ENCODE results near the gene KRT36.
A peak's percentile ranks its signal among the peaks of the same experiment; 100 is the strongest.

- no peak for TF ChIP-seq EZH2phosphoT487 (IDR thresholded peaks at IDR 0.05; ENCODE audit: unreplicated experiment)
- TF ChIP-seq CTCF (conservative IDR thresholded peaks at IDR 0.05; ENCODE audit: low read depth in 2 of 2) = peak; percentile 73 to 94
- no peak for TF ChIP-seq ZNF114 (CRISPR knock-in tag; IDR thresholded peaks at IDR 0.05)
- TF ChIP-seq, protein P1, sequence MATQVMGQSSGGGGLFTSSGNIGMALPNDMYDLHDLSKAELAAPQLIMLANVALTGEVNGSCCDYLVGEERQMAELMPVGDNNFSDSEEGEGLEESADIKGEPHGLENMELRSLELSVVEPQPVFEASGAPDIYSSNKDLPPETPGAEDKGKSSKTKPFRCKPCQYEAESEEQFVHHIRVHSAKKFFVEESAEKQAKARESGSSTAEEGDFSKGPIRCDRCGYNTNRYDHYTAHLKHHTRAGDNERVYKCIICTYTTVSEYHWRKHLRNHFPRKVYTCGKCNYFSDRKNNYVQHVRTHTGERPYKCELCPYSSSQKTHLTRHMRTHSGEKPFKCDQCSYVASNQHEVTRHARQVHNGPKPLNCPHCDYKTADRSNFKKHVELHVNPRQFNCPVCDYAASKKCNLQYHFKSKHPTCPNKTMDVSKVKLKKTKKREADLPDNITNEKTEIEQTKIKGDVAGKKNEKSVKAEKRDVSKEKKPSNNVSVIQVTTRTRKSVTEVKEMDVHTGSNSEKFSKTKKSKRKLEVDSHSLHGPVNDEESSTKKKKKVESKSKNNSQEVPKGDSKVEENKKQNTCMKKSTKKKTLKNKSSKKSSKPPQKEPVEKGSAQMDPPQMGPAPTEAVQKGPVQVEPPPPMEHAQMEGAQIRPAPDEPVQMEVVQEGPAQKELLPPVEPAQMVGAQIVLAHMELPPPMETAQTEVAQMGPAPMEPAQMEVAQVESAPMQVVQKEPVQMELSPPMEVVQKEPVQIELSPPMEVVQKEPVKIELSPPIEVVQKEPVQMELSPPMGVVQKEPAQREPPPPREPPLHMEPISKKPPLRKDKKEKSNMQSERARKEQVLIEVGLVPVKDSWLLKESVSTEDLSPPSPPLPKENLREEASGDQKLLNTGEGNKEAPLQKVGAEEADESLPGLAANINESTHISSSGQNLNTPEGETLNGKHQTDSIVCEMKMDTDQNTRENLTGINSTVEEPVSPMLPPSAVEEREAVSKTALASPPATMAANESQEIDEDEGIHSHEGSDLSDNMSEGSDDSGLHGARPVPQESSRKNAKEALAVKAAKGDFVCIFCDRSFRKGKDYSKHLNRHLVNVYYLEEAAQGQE (IDR thresholded peaks at IDR 0.05; ENCODE audit: unreplicated experiment) = no peak
- TF ChIP-seq ETS1 (IDR thresholded peaks at IDR 0.05) = no peak
- TF ChIP-seq ZNF331 (CRISPR knock-in tag; IDR thresholded peaks at IDR 0.05; ENCODE audit: low read depth) = no peak
- no peak for TF ChIP-seq EZH2 (IDR thresholded peaks at IDR 0.05; ENCODE audit: low read depth, unreplicated experiment)
- TF ChIP-seq POLR2AphosphoS5 (IDR thresholded peaks at IDR 0.05; ENCODE audit: low read depth) = no peak
These were observed 2.7 kb downstream of the KRT36 start for GRCh38 chr17:41486809-41487530.
